Ovary (tissue), 3 donors: ENCODE data around the gene MAPK8IP2.

ENCODE experiments used
- EP300 ChIP-seq: sonication (generic); formaldehyde crosslinking; IDR thresholded peaks from one replicate; pipeline ENCODE4 v1.6.1; 2017; ENCODE audit warnings: antibody characterized with exemption
- POLR2A ChIP-seq: fragments of 450-650 bp; IDR thresholded peaks from one replicate; pipeline ENCODE4 v1.6.1; 2017; ENCODE audit warnings: antibody characterized with exemption, mild to moderate bottlenecking, moderate library complexity
- TF ChIP-seq, protein P1 (sequence below), 3 donors: fragments of 450-650 bp in 2 of 3; fragments of 200-600 bp in 1 of 3; IDR thresholded peaks; one replicate each; pipeline versions ENCODE4 v1.5.1 to v1.8.0; 2016 to 2022; ENCODE audit warnings: antibody characterized with exemption in 3 of 3, mild to moderate bottlenecking in 1 of 3
- donor health status: DM: no; HTN: no; CAD: no.

DNA sequence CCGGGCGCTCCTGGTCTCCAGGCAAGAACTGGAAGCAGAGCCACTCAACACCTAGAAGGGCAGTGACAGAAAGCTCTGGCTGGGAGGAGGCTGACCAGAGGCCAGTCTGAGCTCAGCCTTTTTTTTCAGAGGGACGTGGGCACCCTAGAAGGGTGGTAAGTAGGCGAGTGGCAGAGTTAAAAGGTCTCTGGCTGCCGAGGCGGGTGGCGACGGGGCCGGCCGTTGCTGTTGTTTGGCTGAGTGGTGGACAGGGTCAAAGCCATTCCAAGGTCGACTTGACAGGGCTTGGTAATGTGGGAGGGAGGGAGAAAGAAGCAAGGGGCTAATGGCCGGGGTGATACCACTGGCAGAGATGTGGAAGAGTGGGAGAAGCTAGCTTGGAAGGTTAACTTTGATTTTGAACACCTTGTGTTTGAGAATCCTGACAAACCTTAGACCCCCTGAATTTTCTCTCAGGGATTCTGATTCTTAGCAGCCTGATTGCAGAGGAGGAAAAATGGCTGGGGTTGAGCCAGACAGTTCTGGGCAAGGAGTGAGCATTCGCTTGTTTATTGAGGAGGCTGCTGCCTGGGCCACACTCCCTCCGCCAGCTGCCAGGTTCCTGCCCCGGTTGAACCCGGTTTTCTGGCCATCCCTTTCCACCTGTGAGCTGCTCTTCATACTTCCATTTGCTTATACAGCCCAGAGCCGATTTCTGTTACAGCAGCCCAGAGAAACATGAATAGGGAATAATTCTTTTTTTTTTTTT lies 37.0 kb upstream of the MAPK8IP2 start:
- TF ChIP-seq, protein P1, sequence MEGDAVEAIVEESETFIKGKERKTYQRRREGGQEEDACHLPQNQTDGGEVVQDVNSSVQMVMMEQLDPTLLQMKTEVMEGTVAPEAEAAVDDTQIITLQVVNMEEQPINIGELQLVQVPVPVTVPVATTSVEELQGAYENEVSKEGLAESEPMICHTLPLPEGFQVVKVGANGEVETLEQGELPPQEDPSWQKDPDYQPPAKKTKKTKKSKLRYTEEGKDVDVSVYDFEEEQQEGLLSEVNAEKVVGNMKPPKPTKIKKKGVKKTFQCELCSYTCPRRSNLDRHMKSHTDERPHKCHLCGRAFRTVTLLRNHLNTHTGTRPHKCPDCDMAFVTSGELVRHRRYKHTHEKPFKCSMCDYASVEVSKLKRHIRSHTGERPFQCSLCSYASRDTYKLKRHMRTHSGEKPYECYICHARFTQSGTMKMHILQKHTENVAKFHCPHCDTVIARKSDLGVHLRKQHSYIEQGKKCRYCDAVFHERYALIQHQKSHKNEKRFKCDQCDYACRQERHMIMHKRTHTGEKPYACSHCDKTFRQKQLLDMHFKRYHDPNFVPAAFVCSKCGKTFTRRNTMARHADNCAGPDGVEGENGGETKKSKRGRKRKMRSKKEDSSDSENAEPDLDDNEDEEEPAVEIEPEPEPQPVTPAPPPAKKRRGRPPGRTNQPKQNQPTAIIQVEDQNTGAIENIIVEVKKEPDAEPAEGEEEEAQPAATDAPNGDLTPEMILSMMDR (IDR thresholded peaks at IDR 0.05) = no peak
- TF ChIP-seq POLR2A = no peak
- no peak for TF ChIP-seq EP300
